OCI-LY1 (cell line): ENCODE measurements around the gene ZDHHC14.

ENCODE experiments used
- CTCF ChIP-seq: fragments of 200-600 bp; sonication (generic), shearing (Covaris generic); IDR thresholded peaks from 2 replicates; pipeline ENCODE4 v1.5.1; 2017; ENCODE audit warnings: mild to moderate bottlenecking, antibody characterized with exemption, low read length, moderate library complexity, mixed read lengths
- EZH2 ChIP-seq: fragments of 200-600 bp; sonication (generic), shearing (Covaris generic); IDR thresholded peaks from 2 replicates; pipeline ENCODE4 v1.8.0; 2017; ENCODE audit warnings: borderline replicate concordance, mixed run types, mild to moderate bottlenecking, antibody characterized with exemption, low read length, moderate library complexity, mixed read lengths

GRCh38 chr6:157608221-157609075 is 227.5 kb downstream of the ZDHHC14 start:
- TF ChIP-seq CTCF = no peak
- TF ChIP-seq EZH2 = no peak
